HEK293 (cell line): ENCODE measurements around the gene RBBP8NL.

Experiments used
- CTCF ChIA-PET: fragments of 350-600 bp; formaldehyde crosslinking; extraction: SDS; loops from one replicate; lab custom pipeline; 2021; ENCODE audit warnings: antibody characterized with exemption; lab: Yijun Ruan, JAX
- POLR2A ChIA-PET: fragments of 300-600 bp; formaldehyde crosslinking; extraction: SDS; loops from one replicate; lab custom pipeline; 2020; ENCODE audit warnings: antibody characterized with exemption, inconsistent platforms; lab: Yijun Ruan, JAX
- H3K27ac ChIP-seq: fragments of 200-500 bp; sonication (Bioruptor generic); 2 replicates; pipeline ENCODE4 v1.5.1; 2014; ENCODE audit warnings: low read depth, low read length, control low read depth, inconsistent platforms; ENCODE audit errors: extremely low read depth
- H3K36me3 ChIP-seq, 2 experiments: fragments of 200-500 bp in 1 of 2; sonication (Bioruptor generic) in 1 of 2; 1 replicate in 1 of 2; 2 replicates in 1 of 2; pipeline ENCODE4 v1.5.1; 2014 to 2017; ENCODE audit warnings: inconsistent platforms in 2 of 2, low read length in 2 of 2; ENCODE audit not compliant: control insufficient read depth in 2 of 2, insufficient read depth in 1 of 2
- H3K4me1 ChIP-seq: fragments of 200-500 bp; sonication (Bioruptor generic); 2 replicates; pipeline ENCODE4 v1.5.1; 2014; ENCODE audit warnings: mild to moderate bottlenecking, low read length, inconsistent platforms; ENCODE audit not compliant: control insufficient read depth, insufficient read depth
- H3K4me3 ChIP-seq: 2 replicates; pipeline ENCODE4 v1.5.1; 2011; ENCODE audit warnings: low read depth, mild to moderate bottlenecking, control low read depth, low read length, moderate library complexity
- H3K9me3 ChIP-seq: fragments of 200-500 bp; sonication (Bioruptor generic); 2 replicates; pipeline ENCODE4 v1.5.1; 2014; ENCODE audit warnings: low read depth, low read length, inconsistent platforms; ENCODE audit not compliant: control insufficient read depth, insufficient read depth
- EGR2 ChIP-seq: fragments of 450-650 bp; formaldehyde crosslinking; IDR thresholded peaks from 2 replicates; pipeline ENCODE4 v1.5.1; 2016; ENCODE audit warnings: low read depth, missing biosample characterization, missing genetic modification characterization
- KLF16 ChIP-seq: fragments of 450-650 bp; formaldehyde crosslinking; IDR thresholded peaks from 2 replicates; pipeline ENCODE4 v1.5.1; 2017; ENCODE audit warnings: missing biosample characterization, missing genetic modification characterization
- OSR2 ChIP-seq: fragments of 450-650 bp; formaldehyde crosslinking; IDR thresholded peaks from 2 replicates; pipeline ENCODE4 v1.5.1; 2016; ENCODE audit warnings: missing biosample characterization, missing genetic modification characterization
- PRDM6 ChIP-seq: fragments of 450-650 bp; formaldehyde crosslinking; IDR thresholded peaks from 2 replicates; pipeline ENCODE4 v1.5.1; 2017; ENCODE audit warnings: missing biosample characterization, missing genetic modification characterization
- ZNF24 ChIP-seq: fragments of 450-650 bp; formaldehyde crosslinking; IDR thresholded peaks from 2 replicates; pipeline ENCODE4 v1.5.1; 2016; ENCODE audit warnings: missing biosample characterization, missing genetic modification characterization
- ZNF266 ChIP-seq: fragments of 450-650 bp; formaldehyde crosslinking; IDR thresholded peaks from 2 replicates; pipeline ENCODE4 v1.5.1; 2016; ENCODE audit warnings: missing biosample characterization, missing genetic modification characterization, low read depth
- ZNF362 ChIP-seq: fragments of 450-650 bp; formaldehyde crosslinking; IDR thresholded peaks from 2 replicates; pipeline ENCODE4 v1.5.1; 2016; ENCODE audit warnings: missing biosample characterization, missing genetic modification characterization
- ZNF404 ChIP-seq: fragments of 450-650 bp; formaldehyde crosslinking; IDR thresholded peaks from 2 replicates; pipeline ENCODE4 v1.5.1; 2017; ENCODE audit warnings: missing biosample characterization, missing genetic modification characterization
- ZNF48 ChIP-seq: fragments of 450-650 bp; formaldehyde crosslinking; IDR thresholded peaks from 2 replicates; pipeline ENCODE4 v1.5.1; 2016; ENCODE audit warnings: missing biosample characterization, missing genetic modification characterization
- ZNF510 ChIP-seq: fragments of 450-650 bp; formaldehyde crosslinking; IDR thresholded peaks from 2 replicates; pipeline ENCODE4 v1.5.1; 2018; ENCODE audit warnings: mild to moderate bottlenecking, missing genetic modification characterization, missing biosample characterization; ENCODE audit not compliant: insufficient replicate concordance
- ZNF513 ChIP-seq: fragments of 450-650 bp; IDR thresholded peaks from 2 replicates; pipeline ENCODE4 v1.5.1; 2018; ENCODE audit warnings: missing biosample characterization, missing genetic modification characterization
- ZNF521 ChIP-seq: fragments of 450-650 bp; formaldehyde crosslinking; IDR thresholded peaks from 2 replicates; pipeline ENCODE4 v1.5.1; 2017; ENCODE audit warnings: missing biosample characterization, mild to moderate bottlenecking, missing genetic modification characterization
- ZNF549 ChIP-seq: fragments of 450-650 bp; IDR thresholded peaks from 2 replicates; pipeline ENCODE4 v1.5.1; 2018; ENCODE audit warnings: missing biosample characterization, missing genetic modification characterization, mild to moderate bottlenecking, inconsistent platforms, moderate library complexity
- ZNF558 ChIP-seq: fragments of 450-650 bp; formaldehyde crosslinking; IDR thresholded peaks from 2 replicates; pipeline ENCODE4 v1.5.1; 2016; ENCODE audit warnings: missing biosample characterization, missing genetic modification characterization
- ZNF624 ChIP-seq: fragments of 450-650 bp; formaldehyde crosslinking; IDR thresholded peaks from 2 replicates; pipeline ENCODE4 v1.5.1; 2017; ENCODE audit warnings: missing biosample characterization, missing genetic modification characterization
- ZNF660 ChIP-seq: fragments of 450-650 bp; IDR thresholded peaks from 2 replicates; pipeline ENCODE4 v1.5.1; 2018; ENCODE audit warnings: missing biosample characterization, mild to moderate bottlenecking, missing genetic modification characterization
- ZNF830 ChIP-seq: fragments of 450-650 bp; IDR thresholded peaks from 2 replicates; pipeline ENCODE4 v1.5.0; 2018; ENCODE audit warnings: missing biosample characterization, missing genetic modification characterization, low read depth, mild to moderate bottlenecking, moderate library complexity

RBBP8NL gene

GRCh38 chr20:62404761-62405107 is 22.6 kb downstream of the RBBP8NL start (continued):
- TF ChIP-seq ZNF362 = no peak
- TF ChIP-seq ZNF24 = no peak
- no peak for TF ChIP-seq ZNF521
- TF ChIP-seq ZNF549 (tag by site-specific recombination) = no peak
- TF ChIP-seq ZNF48 = no peak
- TF ChIP-seq ZNF513 (tag by site-specific recombination) = no peak
- no peak for TF ChIP-seq OSR2 (tag by site-specific recombination)
- TF ChIP-seq ZNF510 (tag by site-specific recombination) = no peak
- TF ChIP-seq KLF16 (tag by site-specific recombination) = no peak

GRCh38 chr20:62404112-62404665 is 23.1 kb downstream of the RBBP8NL start:
- no peak for TF ChIP-seq PRDM6
- TF ChIP-seq ZNF660 = no peak
- TF ChIP-seq ZNF266 (tag by site-specific recombination) = no peak
- no peak for TF ChIP-seq ZNF558 (tag by site-specific recombination)
- no peak for TF ChIP-seq ZNF404
- ChIA-PET POLR2A (no interaction called here), CTCF (interaction anchor here (0.8 kb wide), 1 partner anchor 14 kb away, joined by 4 read pairs; no protein-coding TSS in a partner anchor)
- H3K4me3 ChIP-seq = no peak overlapping the region
- no peaks in the 10 kb centered on the region for H3K9me3 ChIP-seq
- H3K27ac ChIP-seq = no peak overlapping the region
- peaks cover 0 to 42% of the 10 kb centered on the region in 2 experiments; a peak in 1 of 3 replicates for H3K36me3 ChIP-seq
- H3K4me1 ChIP-seq = 0 out of 2 replicates have a peak, but pooled peaks cover 2% of the 10 kb centered on the region

- CTCF ChIA-PET = no interaction called here
- Histone ChIP-seq H3K36me3 (peaks cover 0 to 42% of the 10 kb centered on the region in 2 experiments; a peak in 1 of 3 replicates), H3K4me3 (no peak overlapping the region), H3K4me1 (0 out of 2 replicates have a peak, but pooled peaks cover 2% of the 10 kb centered on the region), H3K9me3 (no peaks in the 10 kb centered on the region), H3K27ac (no peak overlapping the region)
- POLR2A ChIA-PET = interaction anchor here (1.9 kb wide), 1 partner anchor 16 kb away, joined by 7 read pairs; the partner anchor contains the start of gene RPS21
- TF ChIP-seq EGR2 (tag by site-specific recombination) = 0 out of 2 replicates have a peak, but pooled peaks have one; percentile 24
- no peak for TF ChIP-seq ZNF830 (tag by site-specific recombination)
- no peak for TF ChIP-seq ZNF624
Measured at GRCh38 chr20:62403331-62403730, 24.0 kb downstream of the RBBP8NL start.
